GM12891 (cell line): ENCODE measurements around the gene PARS2.

ENCODE experiments used
- PAX5 ChIP-seq: IDR thresholded peaks from 2 replicates; pipeline ENCODE4 v1.6.1; 2011; ENCODE audit warnings: low read length, moderate library complexity, mild to moderate bottlenecking; ENCODE audit not compliant: insufficient read depth, severe bottlenecking
- POLR2A ChIP-seq: IDR thresholded peaks from 2 replicates; pipeline ENCODE4 v1.6.1; 2011; ENCODE audit warnings: low read depth, low read length, control low read depth
- POLR2AphosphoS5 ChIP-seq: IDR thresholded peaks from 2 replicates; pipeline ENCODE4 v1.6.1; 2011; ENCODE audit warnings: low read depth, low read length, control low read depth
- POU2F2 ChIP-seq: IDR thresholded peaks from 2 replicates; pipeline ENCODE4 v1.6.1; 2011; ENCODE audit warnings: low read depth, mild to moderate bottlenecking, control low read depth, low read length, moderate library complexity
- SPI1 ChIP-seq: IDR thresholded peaks from 2 replicates; pipeline ENCODE4 v1.6.1; 2011; ENCODE audit warnings: low read depth, low read length, control low read depth
- TAF1 ChIP-seq: IDR thresholded peaks from 2 replicates; pipeline ENCODE4 v1.6.1; 2011; ENCODE audit warnings: low read depth, low read length, control low read depth

- TF ChIP-seq POLR2AphosphoS5 (no peak), POLR2A (no peak), TAF1 (no peak), SPI1 (no peak), PAX5 (no peak), POU2F2 (no peak)
These were observed 22.5 kb upstream of the PARS2 start for GRCh38 chr1:54786778-54787177.
